Adrenal gland (tissue), 12 donors: Measurements from ENCODE around the gene SPTB. TPM values are rescaled to one million over a fixed set of nuclear protein-coding genes. Genes with fewer than 3 reads are reported as not detected.

Source experiments
- DNase-seq, 7 donors: peaks; one replicate each; pipeline ENCODE4 v3.0.0-alpha.2; 2019 to 2020
- H3K27ac ChIP-seq, 5 donors: fragments of 200-600 bp; sonication (generic) in 4 of 5; 1 replicate in 3 of 5; 2 replicates in 2 of 5; pipeline versions ENCODE4 v1.5.1 to v1.8.0; 2016 to 2020; ENCODE audit warnings: mild to moderate bottlenecking in 1 of 5
- H3K27me3 ChIP-seq: fragments of 200-600 bp; 2 replicates; pipeline ENCODE4 v1.8.0; 2021
- H3K36me3 ChIP-seq, 2 donors: fragments of 200-600 bp; replicated peaks in 1 of 2; 1 replicate in 1 of 2; 2 replicates in 1 of 2; pipeline versions ENCODE4 v1.5.1 to v1.8.0; 2018 to 2022
- H3K4me1 ChIP-seq, 2 donors: fragments of 200-600 bp; replicated peaks in 1 of 2; 1 replicate in 1 of 2; 2 replicates in 1 of 2; pipeline versions ENCODE4 v1.5.1 to v1.8.0; 2018 to 2021
- H3K4me3 ChIP-seq, 4 donors: fragments of 200-600 bp; sonication (generic) in 3 of 4; one replicate each; pipeline ENCODE4 v1.5.1; 2016 to 2018
- H3K9me3 ChIP-seq, 3 donors: fragments of 200-600 bp; sonication (generic) in 1 of 3; replicated peaks in 1 of 3; 1 replicate in 2 of 3; 2 replicates in 1 of 3; pipeline versions ENCODE4 v1.5.1 to v1.8.0; 2016 to 2021
- CTCF ChIP-seq, 6 experiments: fragments of 450-650 bp in 4 of 6; fragments of 200-600 bp in 2 of 6; sonication (generic) in 1 of 6; IDR thresholded peaks; 1 replicate in 5 of 6; 2 replicates in 1 of 6; pipeline versions ENCODE4 v1.5.1 to v1.8.0; 2016 to 2021; ENCODE audit warnings: antibody characterized with exemption in 6 of 6, mild to moderate bottlenecking in 2 of 6, moderate library complexity in 1 of 6
- POLR2A ChIP-seq, 2 donors: fragments of 450-650 bp; IDR thresholded peaks; one replicate each; pipeline ENCODE4 v1.6.1; 2017; ENCODE audit warnings: antibody characterized with exemption in 2 of 2, mild to moderate bottlenecking in 2 of 2, moderate library complexity in 1 of 2
- WGBS, 4 donors: extraction: QIAGEN DNeasy Blood & Tissue Kit in 2 of 4; methylation state at CpG; one replicate each; pipeline versions ENCODE4 v1.1.5 to v1.1.7; 2013 to 2017; 5-methylcytosine and 5-hydroxymethylcytosine counted together
- intact Hi-C, 2 donors: fragments of 100-400 bp; cut with DNase I; formaldehyde crosslinking; loops; one replicate each; pipeline versions ENCODE4 v1.14.1 to v1.15.0; 2022 to 2023
- polyA plus RNA-seq, 3 donors: library from polyadenylated mRNA; stranded (reverse); fragments of 200-250 nt in 2 of 3; fragments of 350-450 nt in 1 of 3; fragmentation: Illumina TruSeq in 1 of 3; extraction: RNeasy Lipid Tissue Mini Kit (QIAGEN cat#74804) in 1 of 3; gene quantifications; one replicate each; pipeline ENCODE4 v1.2.3, GENCODE V29; 2013 to 2014
- total RNA-seq, 9 donors: library from RNA; depleted of rRNA in 4 of 9; stranded (reverse); fragments of >200 nt in 4 of 9; fragments of 120-200 nt in 1 of 9; fragmentation: NEBNext Ultra II Directional in 1 of 9; extraction: Animal tissue kit (Norgen Biotek cat#: 25700) in 1 of 9; gene quantifications; one replicate each; pipeline versions ENCODE4 v1.1.0 to v1.2.4, GENCODE V29; 2013 to 2023
- donor health status: healthy with polysubstance abuse.
- donor health status: Bipolar disorder and iron deficiency.
- donor health status: DM: yes; HTN: yes; CAD: no.
- donor health status: DM: no; HTN: no; CAD: no.
- donor health status: DM: no; HTN: no; CAD: no.
- donor health status: DM: yes; HTN: yes; CAD: no.

Gene SPTB
- total and polyA plus RNA-seq, 12 donors: 0.18 to 14.5 (median 1.2) TPM

- DNase-seq: no peak
- Histone ChIP-seq H3K27me3 (peaks cover 16% of the 10 kb centered on the region), H3K27ac (no peak overlapping the region), H3K4me3 (no peak overlapping the region), H3K9me3 (no peaks in the 10 kb centered on the region), H3K4me1 (no peaks in the 10 kb centered on the region), H3K36me3 (no peaks in the 10 kb centered on the region)
- intact Hi-C loops: no loop called here
- TF ChIP-seq CTCF (IDR thresholded peaks at IDR 0.05) (no peak), POLR2A (IDR thresholded peaks at IDR 0.05) (no peak)
- WGBS, 4 donors: 43 to 53% (median 48%) methylated on average over 6 of the region's 6 CpGs
Measured at GRCh38 chr14:64845878-64846277, 33.8 kb downstream of the SPTB start.

GRCh38 chr14:64844969-64845536, 34.7 kb downstream of the SPTB start:
- H3K4me1 ChIP-seq: no peaks in the 10 kb centered on the region
- 85 to 90% (median 86%) methylated on average over 3 of the region's 3 CpGs for WGBS, 4 donors
- H3K27me3 ChIP-seq: peaks cover 10% of the 10 kb centered on the region
- DNase-seq: no peak
- no peak for TF ChIP-seq CTCF (IDR thresholded peaks at IDR 0.05)
- no peak for TF ChIP-seq POLR2A (IDR thresholded peaks at IDR 0.05)
- intact Hi-C loops: no loop called here
- no peak overlapping the region for H3K4me3 ChIP-seq
- no peak overlapping the region for H3K27ac ChIP-seq
- H3K9me3 ChIP-seq: no peaks in the 10 kb centered on the region
- H3K36me3 ChIP-seq: no peaks in the 10 kb centered on the region

GRCh38 chr14:64844272-64844671, 35.4 kb downstream of the SPTB start:
- Histone ChIP-seq H3K27ac (no peak overlapping the region), H3K9me3 (no peaks in the 10 kb centered on the region), H3K4me3 (no peak overlapping the region), H3K27me3 (peaks cover 6% of the 10 kb centered on the region), H3K4me1 (no peaks in the 10 kb centered on the region), H3K36me3 (no peaks in the 10 kb centered on the region)
- WGBS, 4 donors: 58 to 74% (median 61%) methylated on average over 2 of the region's 2 CpGs
- intact Hi-C loops: no loop called here
- TF ChIP-seq POLR2A (IDR thresholded peaks at IDR 0.05) (no peak), CTCF (IDR thresholded peaks at IDR 0.05) (no peak)
- no peak for DNase-seq

- 73 to 81% (median 77%) methylated on average over 6 of the region's 6 CpGs for WGBS, 4 donors
- intact Hi-C loops: no loop called here
- no peak for DNase-seq
- no peak overlapping the region for H3K4me3 ChIP-seq
- no peaks in the 10 kb centered on the region for H3K9me3 ChIP-seq
- no peaks in the 10 kb centered on the region for H3K4me1 ChIP-seq
- H3K27ac ChIP-seq: no peak overlapping the region
- H3K36me3 ChIP-seq: no peaks in the 10 kb centered on the region
- no peak for TF ChIP-seq POLR2A (IDR thresholded peaks at IDR 0.05)
- H3K27me3 ChIP-seq: peaks cover 6% of the 10 kb centered on the region
Measured at GRCh38 chr14:64843548-64843947, 36.2 kb downstream of the SPTB start.
